Stomach (tissue), 4 donors: ENCODE measurements around the gene PRDM16.

Experiments
- CTCF ChIP-seq, 7 experiments: fragments of 450-650 bp in 4 of 7; fragments of 200-600 bp in 3 of 7; sonication (generic) in 3 of 7; IDR thresholded peaks; one replicate each; pipeline ENCODE4 v1.5.1; 2016 to 2019; ENCODE audit warnings: antibody characterized with exemption in 7 of 7, control low read depth in 2 of 7, mild to moderate bottlenecking in 1 of 7
- POLR2A ChIP-seq, 4 donors: fragments of 450-650 bp; IDR thresholded peaks; one replicate each; pipeline ENCODE4 v1.6.1; 2016; ENCODE audit warnings: antibody characterized with exemption in 4 of 4, control low read depth in 2 of 4, mild to moderate bottlenecking in 1 of 4, moderate library complexity in 1 of 4

- TF ChIP-seq CTCF (IDR thresholded peaks at IDR 0.05) (no peak), POLR2A (IDR thresholded peaks at IDR 0.05) (no peak)
Observed at GRCh38 chr1:3070309-3070643, 1.3 kb downstream of the PRDM16 start.
